Skeletal muscle tissue (tissue), 4 donors: ENCODE results near the gene LETMD1. TPM values are rescaled to one million over a fixed set of nuclear protein-coding genes. Genes with fewer than 3 reads are reported as not detected.
"Not testable (repeated sequence)": the region's sequence is repeated elsewhere in the genome, so short reads cannot be mapped to it uniquely, and the experiment has no call there.

Source experiments
- H3K27ac ChIP-seq: one replicate; pipeline ENCODE4 v1.7.0; 2013; ENCODE audit warnings: mild to moderate bottlenecking, low read depth, low read length, inconsistent platforms
- H3K27me3 ChIP-seq, 3 donors: one replicate each; pipeline ENCODE4 v1.7.0; 2013; ENCODE audit warnings: low read length in 3 of 3; ENCODE audit not compliant: control insufficient read depth in 3 of 3, insufficient read depth in 3 of 3
- H3K36me3 ChIP-seq, 3 donors: one replicate each; pipeline ENCODE4 v1.7.0; 2013; ENCODE audit warnings: low read length in 3 of 3; ENCODE audit not compliant: control insufficient read depth in 3 of 3, insufficient read depth in 3 of 3
- H3K4me1 ChIP-seq, 3 donors: one replicate each; pipeline ENCODE4 v1.7.0; 2013; ENCODE audit warnings: low read length in 3 of 3, mild to moderate bottlenecking in 3 of 3; ENCODE audit not compliant: control insufficient read depth in 3 of 3, insufficient read depth in 3 of 3
- H3K4me3 ChIP-seq, 3 donors: one replicate each; pipeline ENCODE4 v1.7.0; 2013; ENCODE audit warnings: low read length in 3 of 3
- H3K9ac ChIP-seq, 3 donors: one replicate each; pipeline ENCODE4 v1.7.0; 2013; ENCODE audit warnings: low read length in 3 of 3, mild to moderate bottlenecking in 3 of 3, moderate library complexity in 2 of 3, low read depth in 1 of 3
- H3K9me3 ChIP-seq, 3 donors: one replicate each; pipeline ENCODE4 v1.7.0; 2013; ENCODE audit warnings: low read length in 3 of 3; ENCODE audit not compliant: control insufficient read depth in 3 of 3
- total RNA-seq: library from RNA; depleted of rRNA; stranded (reverse); fragments of >200 nt; gene quantifications from one replicate; pipeline ENCODE4 v1.2.3, GENCODE V29; 2014
- donor health status: Osteomylitis.

Gene LETMD1
- total RNA-seq, 1 donor from 2014 or later = 40.2 TPM

- Histone ChIP-seq H3K36me3 (peaks cover 4 to 8% (median 6%) of the 10 kb centered on the region in 3 donors), H3K4me3 (no peak overlapping the region), H3K9ac (no peak overlapping the region), H3K4me1 (peaks cover 9 to 16% (median 15%) of the 10 kb centered on the region in 3 donors), H3K9me3 (no peaks in the 10 kb centered on the region), H3K27me3 (no peaks in the 10 kb centered on the region), H3K27ac (peak overlapping the region; percentile 50)
These were observed 36.2 kb upstream of the LETMD1 start for GRCh38 chr12:51011955-51012354.

- no peaks in the 10 kb centered on the region for H3K27me3 ChIP-seq
- H3K4me1 ChIP-seq = peaks cover 9 to 16% (median 15%) of the 10 kb centered on the region in 3 donors
- H3K36me3 ChIP-seq = peaks cover 0 to 4% (median 3%) of the 10 kb centered on the region in 3 donors
- H3K9ac ChIP-seq = no peak overlapping the region
- peak overlapping the region; percentile 21 to 32 (median 30) for H3K4me3 ChIP-seq
- H3K27ac ChIP-seq = peak overlapping the region; percentile 50
- no peaks in the 10 kb centered on the region for H3K9me3 ChIP-seq
These were observed 35.4 kb upstream of the LETMD1 start for GRCh38 chr12:51012570-51013236.

- Histone ChIP-seq H3K36me3 (no peaks in the 10 kb centered on the region), H3K4me1 (peaks cover 9 to 16% (median 15%) of the 10 kb centered on the region in 3 donors), H3K4me3 (no peak overlapping the region), H3K27me3 (no peaks in the 10 kb centered on the region), H3K9me3 (no peaks in the 10 kb centered on the region), H3K9ac (no peak overlapping the region), H3K27ac (peak overlapping the region; percentile 50)
These were observed 34.7 kb upstream of the LETMD1 start for GRCh38 chr12:51013441-51013840.

- H3K27ac ChIP-seq = peak overlapping the region; percentile 54
- not testable (repeated sequence) for H3K36me3 ChIP-seq, H3K9me3 ChIP-seq, H3K27me3 ChIP-seq, H3K4me3 ChIP-seq, H3K9ac ChIP-seq
- H3K4me1 ChIP-seq = peaks cover 8 to 15% (median 14%) of the 10 kb centered on the region in 3 donors
These were observed 33.7 kb upstream of the LETMD1 start for GRCh38 chr12:51014467-51014866.

GRCh38 chr12:51017452-51017851 is 30.7 kb upstream of the LETMD1 start:
- H3K27me3 ChIP-seq = no peaks in the 10 kb centered on the region
- no peaks in the 10 kb centered on the region for H3K9me3 ChIP-seq
- no peak overlapping the region for H3K27ac ChIP-seq
- no peak overlapping the region for H3K9ac ChIP-seq
- H3K36me3 ChIP-seq = no peaks in the 10 kb centered on the region
- no peak overlapping the region for H3K4me3 ChIP-seq
- H3K4me1 ChIP-seq = peaks cover 4 to 15% (median 12%) of the 10 kb centered on the region in 3 donors

- no peak overlapping the region for H3K4me3 ChIP-seq
- no peaks in the 10 kb centered on the region for H3K9me3 ChIP-seq
- no peaks in the 10 kb centered on the region for H3K36me3 ChIP-seq
- peaks cover 4 to 12% (median 5%) of the 10 kb centered on the region in 3 donors for H3K4me1 ChIP-seq
- H3K27ac ChIP-seq = no peak overlapping the region
- H3K9ac ChIP-seq = no peak overlapping the region
- no peaks in the 10 kb centered on the region for H3K27me3 ChIP-seq
These were observed 29.2 kb upstream of the LETMD1 start for GRCh38 chr12:51018956-51019355.

GRCh38 chr12:51019927-51020326 is 28.2 kb upstream of the LETMD1 start:
- no peak overlapping the region for H3K4me3 ChIP-seq
- H3K4me1 ChIP-seq = peaks cover 0 to 13% (median 9%) of the 10 kb centered on the region in 3 donors
- no peak overlapping the region for H3K27ac ChIP-seq
- H3K27me3 ChIP-seq = no peaks in the 10 kb centered on the region
- no peaks in the 10 kb centered on the region for H3K36me3 ChIP-seq
- H3K9ac ChIP-seq = no peak overlapping the region
- no peaks in the 10 kb centered on the region for H3K9me3 ChIP-seq

- Histone ChIP-seq H3K4me1 (peaks cover 4 to 17% (median 9%) of the 10 kb centered on the region in 3 donors), H3K9ac (no peak overlapping the region), H3K9me3 (no peaks in the 10 kb centered on the region), H3K36me3 (no peaks in the 10 kb centered on the region), H3K27me3 (no peaks in the 10 kb centered on the region), H3K4me3 (no peak overlapping the region), H3K27ac (no peak overlapping the region)
These were observed 27.5 kb upstream of the LETMD1 start for GRCh38 chr12:51020448-51021182.

- H3K9ac ChIP-seq = no peak overlapping the region
- H3K27ac ChIP-seq = no peak overlapping the region
These were observed 26.4 kb upstream of the LETMD1 start for GRCh38 chr12:51021694-51022093.

More at GRCh38 chr12:51021694-51022093, 26.4 kb upstream of the LETMD1 start:
- no peaks in the 10 kb centered on the region for H3K36me3 ChIP-seq
- peaks cover 7 to 21% (median 9%) of the 10 kb centered on the region in 3 donors for H3K4me1 ChIP-seq
- H3K27me3 ChIP-seq = no peaks in the 10 kb centered on the region
- H3K4me3 ChIP-seq = no peak overlapping the region
- no peaks in the 10 kb centered on the region for H3K9me3 ChIP-seq
